Hepatocyte (in vitro differentiated cells): ENCODE data around the gene ANKRD26. TPM values are rescaled to one million over a fixed set of nuclear protein-coding genes. Genes with fewer than 3 reads are reported as not detected.

Experiments
- DNase-seq: peaks from one replicate; pipeline ENCODE4 v3.0.0-alpha.2; 2016; ENCODE audit warnings: low spot score
- H2AFZ ChIP-seq: fragments of 200-600 bp; sonication (generic); 2 replicates; pipeline ENCODE4 v1.6.0; 2016; ENCODE audit warnings: antibody characterized with exemption, mild to moderate bottlenecking
- H3K27ac ChIP-seq: fragments of 200-600 bp; sonication (generic); 2 replicates; pipeline ENCODE4 v1.5.1; 2016; ENCODE audit warnings: mild to moderate bottlenecking
- H3K27me3 ChIP-seq: fragments of 200-600 bp; sonication (generic); 2 replicates; pipeline ENCODE4 v1.6.1; 2016
- H3K36me3 ChIP-seq: fragments of 200-600 bp; sonication (generic); replicated peaks from 2 replicates; pipeline ENCODE4 v1.5.1; 2016; ENCODE audit warnings: low read depth; ENCODE audit not compliant: insufficient read depth
- H3K4me1 ChIP-seq: fragments of 200-600 bp; sonication (generic); 2 replicates; pipeline ENCODE4 v1.5.1; 2016; ENCODE audit warnings: mild to moderate bottlenecking, moderate library complexity; ENCODE audit not compliant: insufficient read depth
- H3K4me2 ChIP-seq: fragments of 200-600 bp; sonication (generic); 2 replicates; pipeline ENCODE4 v1.6.0; 2016
- H3K4me3 ChIP-seq: fragments of 200-600 bp; sonication (generic); 2 replicates; pipeline ENCODE4 v1.5.1; 2016; ENCODE audit warnings: mild to moderate bottlenecking
- H3K79me2 ChIP-seq: fragments of 200-600 bp; sonication (generic); 2 replicates; pipeline ENCODE4 v1.6.0; 2017; ENCODE audit warnings: mild to moderate bottlenecking
- H3K9me2 ChIP-seq: fragments of 200-600 bp; sonication (generic); replicated peaks from 2 replicates; pipeline ENCODE4 v1.6.0; 2017; ENCODE audit warnings: mild to moderate bottlenecking; ENCODE audit not compliant: insufficient read depth
- H3K9me3 ChIP-seq: fragments of 200-600 bp; sonication (generic); 2 replicates; pipeline ENCODE4 v1.5.1; 2016; ENCODE audit warnings: low read depth, mild to moderate bottlenecking
- H4K20me1 ChIP-seq: fragments of 200-600 bp; sonication (generic); 2 replicates; pipeline ENCODE4 v1.6.0; 2016; ENCODE audit warnings: mild to moderate bottlenecking; ENCODE audit not compliant: insufficient read depth, poor library complexity, severe bottlenecking
- EZH2 ChIP-seq: fragments of 200-600 bp; sonication (generic); IDR thresholded peaks from 2 replicates; pipeline ENCODE4 v1.6.1; 2016; ENCODE audit warnings: antibody characterized with exemption, mild to moderate bottlenecking, borderline replicate concordance
- EZH2phosphoT487 ChIP-seq: fragments of 200-600 bp; sonication (generic); IDR thresholded peaks from one replicate; pipeline ENCODE4 v1.6.1; 2018; ENCODE audit warnings: antibody characterized with exemption, mild to moderate bottlenecking, low read depth, moderate library complexity; ENCODE audit not compliant: unreplicated experiment, severe bottlenecking
- WGBS: methylation state at CpG from one replicate; pipeline ENCODE4 v1.1.6; 2016; ENCODE audit warnings: low lambda C conversion rate; ENCODE audit errors: missing lambda C conversion rate; 5-methylcytosine and 5-hydroxymethylcytosine counted together
- polyA plus RNA-seq: library from polyadenylated mRNA; unstranded; fragments of >200 nt; fragmentation: Nextera tagmentation; extraction: Ambion mirVana; gene quantifications from 2 replicates; pipeline ENCODE4 v1.2.1, GENCODE V29; 2016
- total RNA-seq: library from RNA; depleted of rRNA; stranded (reverse); fragments of >200 nt; gene quantifications from 2 replicates; pipeline ENCODE4 v1.2.3, GENCODE V29; 2014
- TF ChIP-seq, protein P1 (sequence below): fragments of 200-600 bp; sonication (generic); IDR thresholded peaks from 2 replicates; pipeline ENCODE4 v1.5.1; 2016; ENCODE audit warnings: antibody characterized with exemption, mild to moderate bottlenecking; ENCODE audit not compliant: poor library complexity

Gene ANKRD26
- total RNA-seq (8.7 and 9.1 TPM in 2 replicates), polyA plus RNA-seq (7.7 and 13.7 TPM in 2 replicates)

GRCh38 chr10:27099916-27100812, at the start of gene ANKRD26:
Gene ANKRD26 (minus strand): TSS chr10:27100494. CDS start chr10:27100326, 168 bp downstream.
- Histone ChIP-seq H3K27me3 (no peaks in the 10 kb centered on the region), H3K9me2 (no peaks in the 10 kb centered on the region), H3K36me3 (no peaks in the 10 kb centered on the region), H3K9me3 (no peaks in the 10 kb centered on the region), H2AFZ (peak within 1 kb of the TSS; percentile 91), H3K4me3 (peak within 1 kb of the TSS; percentile 51), H3K27ac (peak within 1 kb of the TSS; percentile 89), H3K4me2 (peak within 1 kb of the TSS; percentile 78), H3K79me2 (peaks cover 29% of the 10 kb centered on the region), H4K20me1 (no peaks in the 10 kb centered on the region), H3K4me1 (peaks cover 8% of the 10 kb centered on the region)
- 1% methylated on average over 64 of the region's 65 CpGs for WGBS
- peak; percentile 99 for DNase-seq
- TF ChIP-seq, protein P1, sequence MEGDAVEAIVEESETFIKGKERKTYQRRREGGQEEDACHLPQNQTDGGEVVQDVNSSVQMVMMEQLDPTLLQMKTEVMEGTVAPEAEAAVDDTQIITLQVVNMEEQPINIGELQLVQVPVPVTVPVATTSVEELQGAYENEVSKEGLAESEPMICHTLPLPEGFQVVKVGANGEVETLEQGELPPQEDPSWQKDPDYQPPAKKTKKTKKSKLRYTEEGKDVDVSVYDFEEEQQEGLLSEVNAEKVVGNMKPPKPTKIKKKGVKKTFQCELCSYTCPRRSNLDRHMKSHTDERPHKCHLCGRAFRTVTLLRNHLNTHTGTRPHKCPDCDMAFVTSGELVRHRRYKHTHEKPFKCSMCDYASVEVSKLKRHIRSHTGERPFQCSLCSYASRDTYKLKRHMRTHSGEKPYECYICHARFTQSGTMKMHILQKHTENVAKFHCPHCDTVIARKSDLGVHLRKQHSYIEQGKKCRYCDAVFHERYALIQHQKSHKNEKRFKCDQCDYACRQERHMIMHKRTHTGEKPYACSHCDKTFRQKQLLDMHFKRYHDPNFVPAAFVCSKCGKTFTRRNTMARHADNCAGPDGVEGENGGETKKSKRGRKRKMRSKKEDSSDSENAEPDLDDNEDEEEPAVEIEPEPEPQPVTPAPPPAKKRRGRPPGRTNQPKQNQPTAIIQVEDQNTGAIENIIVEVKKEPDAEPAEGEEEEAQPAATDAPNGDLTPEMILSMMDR = no peak
- no peak for TF ChIP-seq EZH2
- TF ChIP-seq EZH2phosphoT487 = no peak

DNA sequence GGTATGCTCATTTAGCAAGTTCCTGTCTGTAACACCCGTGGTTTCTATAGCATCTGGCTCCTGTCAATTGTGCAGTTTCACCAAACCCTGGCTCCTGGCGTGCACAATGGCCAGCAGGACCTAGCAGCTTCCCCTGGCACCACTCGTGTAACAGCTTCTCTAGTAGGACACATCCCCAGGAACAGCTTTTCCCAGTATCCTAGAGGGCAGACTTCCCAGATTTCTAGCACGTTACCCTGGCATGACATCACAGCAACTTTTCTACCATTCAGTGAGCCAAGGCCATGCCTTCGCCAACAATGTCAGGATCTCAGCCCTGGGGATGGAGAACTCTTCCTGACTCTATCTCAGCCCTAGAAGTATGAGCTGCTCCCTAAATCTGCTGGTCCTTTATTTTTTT, 47.4 kb upstream of the ANKRD26 start:
- TF ChIP-seq EZH2 (no peak), EZH2phosphoT487 (no peak)
- TF ChIP-seq, protein P1 = no peak
- H3K4me3 ChIP-seq = no peak overlapping the region
- 93% methylated on average over 5 of the region's 5 CpGs for WGBS
- no peaks in the 10 kb centered on the region for H3K9me2 ChIP-seq
- H3K4me2 ChIP-seq = no peak overlapping the region
- no peak overlapping the region for H2AFZ ChIP-seq
- H3K27ac ChIP-seq = no peak overlapping the region
- no peak for DNase-seq
- H3K36me3 ChIP-seq = no peaks in the 10 kb centered on the region
- peaks cover 13% of the 10 kb centered on the region for H3K4me1 ChIP-seq
- peaks cover 60% of the 10 kb centered on the region for H4K20me1 ChIP-seq
- H3K79me2 ChIP-seq = peaks cover 82% of the 10 kb centered on the region
- no peaks in the 10 kb centered on the region for H3K27me3 ChIP-seq
- no peaks in the 10 kb centered on the region for H3K9me3 ChIP-seq

DNA sequence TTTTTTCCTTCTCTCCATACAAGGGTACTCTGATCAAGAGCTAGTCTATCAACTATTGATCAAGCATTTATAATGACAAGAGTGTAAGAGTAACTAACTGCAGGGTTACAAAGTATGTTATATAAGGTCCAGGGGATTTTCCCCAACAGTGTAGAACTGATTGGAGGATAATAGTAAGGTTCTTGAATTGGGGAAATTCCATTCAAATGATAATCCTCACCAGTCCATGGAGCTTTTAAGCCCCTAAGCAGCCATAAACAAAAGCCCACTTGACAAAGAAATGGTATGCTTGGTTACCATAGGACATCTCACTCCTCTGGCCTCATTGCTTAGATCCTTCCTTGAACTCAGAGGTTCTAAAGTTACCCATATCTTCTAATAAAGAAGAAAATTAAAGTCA, 45.6 kb upstream of the ANKRD26 start:
- H4K20me1 ChIP-seq = peaks cover 42% of the 10 kb centered on the region
- no peaks in the 10 kb centered on the region for H3K36me3 ChIP-seq
- no peak overlapping the region for H3K27ac ChIP-seq
- H3K9me2 ChIP-seq = no peaks in the 10 kb centered on the region
- H3K79me2 ChIP-seq = peaks cover 72% of the 10 kb centered on the region
- H2AFZ ChIP-seq = no peak overlapping the region
- H3K4me1 ChIP-seq = peaks cover 3% of the 10 kb centered on the region
- H3K4me3 ChIP-seq = no peak overlapping the region
- no peak for DNase-seq
- TF ChIP-seq EZH2 (no peak), EZH2phosphoT487 (no peak)
- TF ChIP-seq, protein P1 = no peak
- no peaks in the 10 kb centered on the region for H3K27me3 ChIP-seq
- no peaks in the 10 kb centered on the region for H3K9me3 ChIP-seq
- H3K4me2 ChIP-seq = no peak overlapping the region
